Subcutaneous adipose tissue (tissue), 4 donors: ENCODE results near the gene TNS1. TPM values are rescaled to one million over a fixed set of nuclear protein-coding genes. Genes with fewer than 3 reads are reported as not detected.

Experiments used
- CTCF ChIP-seq: fragments of 450-650 bp; IDR thresholded peaks from one replicate; pipeline ENCODE4 v1.5.1; 2016; ENCODE audit warnings: low read depth, mild to moderate bottlenecking, control low read depth, antibody characterized with exemption, moderate library complexity
- total RNA-seq, 4 donors: library from RNA; depleted of rRNA; stranded (reverse); fragments of >200 nt; gene quantifications; one replicate each; pipeline ENCODE4 v1.1.0, GENCODE V29; 2016

Gene TNS1
- total RNA-seq, 4 donors from 2014 or later, result 310 to 1,168 (median 450) TPM

GRCh38 chr2:217824223-217824622 lies 178.6 kb downstream of the TNS1 start:
- TF ChIP-seq CTCF, result no peak

GRCh38 chr2:217823626-217824025 lies 179.2 kb downstream of the TNS1 start:
- TF ChIP-seq CTCF, result no peak

- no peak for TF ChIP-seq CTCF
These were observed 180.2 kb downstream of the TNS1 start for GRCh38 chr2:217822296-217823252.

- no peak for TF ChIP-seq CTCF
These were observed 181.2 kb downstream of the TNS1 start for GRCh38 chr2:217821536-217822147.

GRCh38 chr2:217820904-217821303 lies 181.9 kb downstream of the TNS1 start:
- no peak for TF ChIP-seq CTCF

GRCh38 chr2:217820091-217820819 lies 182.5 kb downstream of the TNS1 start:
- TF ChIP-seq CTCF, result no peak
